ELF-1 (cell line): Measurements from ENCODE around the gene TWIST2.

Experiments used
- DNase-seq: peaks from one replicate; pipeline ENCODE4 v3.0.0-alpha.2; 2016; ENCODE audit warnings: low read depth, low spot score

The TWIST2 gene

GRCh38 chr2:238916875-238917590, 69.1 kb downstream of the TWIST2 start:
- no peak for DNase-seq

GRCh38 chr2:238919307-238919706, 71.4 kb downstream of the TWIST2 start:
- no peak for DNase-seq

- no peak for DNase-seq
These were observed 72.2 kb downstream of the TWIST2 start for GRCh38 chr2:238920053-238920452.

GRCh38 chr2:238920601-238921001, 72.7 kb downstream of the TWIST2 start:
- no peak for DNase-seq

- DNase-seq: no peak
These were observed 73.4 kb downstream of the TWIST2 start for GRCh38 chr2:238921259-238921658.

GRCh38 chr2:238921681-238922319, 73.9 kb downstream of the TWIST2 start:
- no peak for DNase-seq

- DNase-seq: no peak
These were observed 74.5 kb downstream of the TWIST2 start for GRCh38 chr2:238922435-238922834.

GRCh38 chr2:238924032-238924431, 76.1 kb downstream of the TWIST2 start:
- no peak for DNase-seq

GRCh38 chr2:238924796-238925195, 76.9 kb downstream of the TWIST2 start:
- no peak for DNase-seq

GRCh38 chr2:238925281-238925680, 77.4 kb downstream of the TWIST2 start:
- no peak for DNase-seq

GRCh38 chr2:238925816-238926521, 78.1 kb downstream of the TWIST2 start:
- no peak for DNase-seq

GRCh38 chr2:238926761-238927611, 79.1 kb downstream of the TWIST2 start:
- DNase-seq: no peak

GRCh38 chr2:238927746-238928519, 80.0 kb downstream of the TWIST2 start:
- no peak for DNase-seq

GRCh38 chr2:238928520-238929241, 80.8 kb downstream of the TWIST2 start:
- DNase-seq: no peak

- no peak for DNase-seq
These were observed 81.6 kb downstream of the TWIST2 start for GRCh38 chr2:238929242-238930081.

- no peak for DNase-seq
These were observed 82.3 kb downstream of the TWIST2 start for GRCh38 chr2:238930216-238930615.

GRCh38 chr2:238936162-238937052, 88.5 kb downstream of the TWIST2 start:
- no peak for DNase-seq

GRCh38 chr2:238938003-238938400, 90.1 kb downstream of the TWIST2 start:
- no peak for DNase-seq
